CD4-positive, alpha-beta T cell treated with Interleukin-1 beta for 1 hour (primary cell): ENCODE results near the gene CLDN7.

Experiments used
- DNase-seq, 2 donors: peaks; one replicate each; pipeline ENCODE4 v3.0.0-alpha.2; 2020 to 2022

The CLDN7 gene

DNA sequence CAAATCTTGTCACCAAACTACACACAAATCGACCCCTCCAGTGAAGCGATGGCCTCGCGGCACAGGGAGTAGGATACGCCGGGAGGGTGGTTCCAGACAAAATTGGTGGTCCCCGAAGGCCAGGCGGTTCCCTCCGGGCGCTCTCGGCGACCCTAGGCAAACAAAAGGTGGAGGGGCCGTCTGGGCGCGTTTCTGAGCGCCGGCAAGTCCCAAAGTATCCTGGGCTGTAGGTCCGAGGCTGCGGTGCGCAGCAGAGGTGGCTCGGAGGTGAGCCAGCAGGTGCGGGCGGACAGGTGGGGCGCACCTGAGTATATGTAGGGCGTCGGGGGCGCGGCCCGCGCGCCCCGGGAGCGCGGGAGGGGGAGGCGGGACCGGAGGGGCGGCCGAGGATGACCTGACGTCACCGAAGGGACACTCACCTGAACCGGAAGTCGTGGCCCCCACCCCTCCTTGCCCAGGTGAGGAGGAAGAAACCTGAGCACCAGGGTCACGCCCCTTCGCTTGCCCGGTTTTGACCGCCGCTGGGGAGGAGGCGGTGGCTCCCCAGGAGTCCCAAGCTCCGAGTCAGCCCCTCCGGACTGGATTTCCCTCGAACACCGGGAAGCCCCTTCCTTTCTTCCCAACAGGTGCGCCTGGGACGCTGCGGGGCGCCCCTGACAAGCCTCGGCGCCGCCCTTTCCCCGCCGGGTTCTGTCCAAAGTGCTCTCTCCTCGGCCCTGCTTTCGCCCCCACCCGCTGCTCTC lies at the start of gene CLDN7:
Gene CLDN7 (minus strand): TSS at position 287 of the 743 bp plus-strand sequence. CDS start 435 bp downstream, outside the sequence.
- DNase-seq = no peak

DNA sequence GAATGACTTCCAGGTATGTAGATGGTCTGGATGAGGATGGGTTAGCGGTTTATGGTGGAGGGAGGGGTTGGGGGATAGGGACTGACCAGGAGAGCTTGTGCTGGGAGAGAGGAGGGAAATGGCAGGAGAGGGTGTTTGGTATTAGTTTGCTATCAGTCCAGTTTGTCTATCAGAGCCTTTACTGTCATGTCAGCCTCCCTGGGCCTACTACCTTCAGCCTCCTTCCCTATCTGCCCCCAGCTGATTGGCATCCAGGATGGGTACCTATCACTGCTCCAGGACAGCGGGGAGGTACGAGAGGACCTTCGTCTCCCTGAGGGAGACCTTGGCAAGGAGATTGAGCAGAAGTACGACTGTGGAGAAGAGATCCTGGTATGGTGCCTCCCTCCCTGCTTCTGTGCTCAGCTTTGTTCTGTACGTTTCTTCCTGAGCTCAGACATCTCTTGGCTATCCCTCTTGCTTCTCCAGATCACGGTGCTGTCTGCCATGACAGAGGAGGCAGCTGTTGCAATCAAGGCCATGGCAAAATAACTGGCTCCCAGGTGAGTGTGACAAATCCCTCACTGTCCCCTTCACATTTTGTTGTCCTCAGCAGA lies 48.9 kb upstream of the CLDN7 start:
- no peak for DNase-seq

DNA sequence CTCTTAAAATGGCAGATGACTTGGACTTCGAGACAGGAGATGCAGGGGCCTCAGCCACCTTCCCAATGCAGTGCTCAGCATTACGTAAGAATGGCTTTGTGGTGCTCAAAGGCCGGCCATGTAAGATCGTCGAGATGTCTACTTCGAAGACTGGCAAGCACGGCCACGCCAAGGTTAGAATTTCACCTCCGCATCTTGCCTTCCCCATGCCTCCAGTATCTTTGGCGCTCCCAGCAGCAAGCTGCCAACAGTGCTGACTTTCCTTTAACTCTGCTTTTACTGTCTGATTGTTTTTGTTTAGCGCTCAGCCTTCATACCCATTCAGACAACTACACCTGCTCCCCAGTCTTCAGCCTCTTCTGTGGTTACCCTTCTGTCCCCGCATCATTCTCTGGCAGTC lies 47.4 kb upstream of the CLDN7 start:
- DNase-seq = no peak

DNA sequence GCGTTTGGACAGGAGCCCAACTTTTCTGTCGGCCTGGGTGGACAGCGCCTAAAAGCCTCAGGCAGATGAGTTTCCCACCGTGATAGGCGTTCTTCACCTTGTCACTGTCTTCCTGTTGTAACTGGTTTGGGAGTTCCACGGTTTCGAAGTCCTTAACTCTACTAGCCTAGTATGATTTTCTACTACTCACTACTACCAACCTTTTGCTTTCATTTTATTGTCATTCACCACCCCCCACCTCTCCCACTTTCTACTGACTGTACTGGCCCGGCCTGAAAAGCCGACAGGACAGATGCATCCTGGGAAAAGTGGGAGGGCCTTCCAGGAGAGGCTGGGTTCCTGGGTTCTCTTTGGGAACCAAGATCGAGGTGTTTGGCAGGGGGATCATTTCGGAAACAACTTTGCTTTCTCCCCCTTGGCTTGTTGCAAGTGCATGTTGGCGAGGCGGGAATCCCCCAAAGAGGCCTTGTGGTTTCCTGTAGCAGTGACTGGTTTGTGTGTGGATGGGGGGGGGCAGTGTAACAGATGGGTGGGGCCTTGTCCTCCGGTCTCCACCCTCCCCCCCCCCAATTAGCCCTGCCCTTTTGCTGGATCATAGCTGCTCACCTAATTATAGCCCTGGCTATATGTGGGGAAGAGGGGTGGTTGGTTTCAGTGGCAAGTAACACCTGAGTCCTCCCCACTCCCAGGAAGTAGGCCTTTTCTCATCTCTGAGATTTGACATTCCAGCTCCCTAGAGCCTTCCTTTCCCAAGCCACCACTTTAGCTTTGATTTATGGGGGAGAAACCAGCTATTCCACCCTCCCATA lies 46.6 kb upstream of the CLDN7 start:
- peak; percentile 94 for DNase-seq

- peak; percentile 61 to 64 for DNase-seq
Measured at GRCh38 chr17:7307686-7308624, 45.7 kb upstream of the CLDN7 start.

DNA sequence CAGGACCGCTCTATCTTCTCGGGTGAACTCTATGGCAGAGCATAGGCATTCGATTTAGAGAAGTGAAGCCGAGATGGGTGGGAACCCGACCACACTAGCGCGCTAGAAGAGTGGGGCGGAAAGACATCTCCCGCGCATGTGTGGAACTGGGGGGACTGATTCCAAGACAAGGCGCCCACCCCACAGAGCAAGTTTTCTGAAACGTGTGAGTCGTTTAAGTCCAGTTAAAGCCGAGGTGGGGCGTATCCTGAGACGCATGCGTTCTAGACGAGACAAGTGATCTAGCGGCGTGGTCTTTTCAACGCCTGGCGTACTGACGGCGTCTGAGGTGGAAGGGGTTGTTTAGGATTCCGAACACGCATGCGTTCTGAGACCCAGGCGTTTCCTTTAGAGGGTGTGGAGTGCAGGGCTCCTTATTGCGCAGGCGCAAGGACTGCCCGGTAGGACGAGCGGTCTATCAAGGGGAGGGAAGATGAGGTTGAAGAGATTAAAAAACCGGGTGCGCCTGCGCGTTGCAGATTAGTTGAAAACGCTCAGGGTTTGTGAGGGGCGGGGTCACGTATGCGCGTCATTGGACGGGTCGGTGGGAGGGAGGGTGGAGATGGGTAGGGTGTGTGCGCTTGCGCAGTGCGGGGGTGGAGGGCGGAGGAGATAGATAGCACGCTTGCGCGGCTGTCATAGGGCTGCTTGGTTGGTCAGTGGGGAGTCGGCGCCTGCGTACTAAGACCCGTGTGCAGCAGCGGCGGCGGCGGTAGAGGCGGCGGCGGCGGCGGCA lies 44.8 kb upstream of the CLDN7 start, which contains the start of gene EIF5A:
Gene EIF5A (plus strand): TSS at position 718 of the 775 bp plus-strand sequence. CDS start 2,008 bp downstream, outside the sequence.
- DNase-seq = peak; percentile 100

DNA sequence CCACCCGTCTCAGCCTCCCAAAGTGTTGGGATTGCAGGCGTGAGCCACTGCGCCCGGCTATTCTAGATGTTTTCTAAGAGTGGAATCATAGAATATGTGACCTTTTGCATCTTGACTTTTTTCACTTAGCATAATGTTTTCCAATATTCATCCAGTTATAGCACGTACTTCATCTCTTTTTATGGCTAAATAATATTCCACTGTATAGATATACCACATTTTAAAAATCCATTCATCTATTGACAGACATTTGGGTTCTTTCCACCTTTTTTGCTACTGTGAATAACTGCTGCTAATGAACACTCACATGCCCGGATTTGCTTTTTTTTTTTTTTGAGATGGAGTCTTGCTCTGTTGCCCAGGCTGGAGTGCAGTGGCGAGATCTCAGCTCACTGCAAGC lies 41.9 kb upstream of the CLDN7 start:
- DNase-seq = no peak

DNA sequence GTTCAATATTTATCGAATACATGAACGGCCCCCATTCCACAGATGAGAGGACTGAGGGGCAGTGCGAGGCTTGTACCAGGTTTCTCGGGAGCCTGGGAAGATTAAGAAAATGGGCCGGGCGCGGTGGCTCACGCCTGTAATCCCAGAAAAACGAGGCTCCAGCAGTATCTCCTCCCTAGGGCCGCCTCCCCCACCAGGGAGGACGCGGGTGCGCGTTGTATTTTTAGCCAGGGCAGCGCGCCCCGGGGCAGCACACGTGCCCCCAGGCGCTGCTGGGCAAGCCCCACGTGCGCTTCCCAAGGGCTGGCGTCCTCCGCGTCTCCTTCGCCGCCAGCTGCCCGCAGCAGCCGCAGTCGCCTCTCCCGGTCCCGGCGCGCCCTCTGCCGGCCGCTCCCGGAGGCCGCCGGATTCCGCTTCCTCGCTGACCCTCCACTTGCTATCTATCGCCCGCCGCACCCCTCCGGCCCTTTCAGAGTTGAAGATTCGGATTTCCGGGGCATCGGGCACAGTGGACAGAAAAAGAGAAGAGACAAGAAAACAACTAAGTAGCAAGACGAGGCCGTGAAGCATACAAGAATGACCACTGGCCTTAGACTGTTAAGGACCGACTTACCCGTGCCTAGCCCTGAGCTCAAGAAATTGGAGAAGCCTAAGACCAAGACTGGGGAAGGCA lies 34.0 kb upstream of the CLDN7 start:
- peak; percentile 73 to 77 for DNase-seq

GRCh38 chr17:7295230-7296180 lies 33.2 kb upstream of the CLDN7 start:
- DNase-seq = no peak

- peak; percentile 84 to 86 for DNase-seq
Measured at GRCh38 chr17:7294614-7295153, 32.4 kb upstream of the CLDN7 start, which contains the start of gene YBX2. TSS of gene YBX2 (minus strand) at chr17:7294639. CDS start at chr17:7294500, 139 bp downstream.

DNA sequence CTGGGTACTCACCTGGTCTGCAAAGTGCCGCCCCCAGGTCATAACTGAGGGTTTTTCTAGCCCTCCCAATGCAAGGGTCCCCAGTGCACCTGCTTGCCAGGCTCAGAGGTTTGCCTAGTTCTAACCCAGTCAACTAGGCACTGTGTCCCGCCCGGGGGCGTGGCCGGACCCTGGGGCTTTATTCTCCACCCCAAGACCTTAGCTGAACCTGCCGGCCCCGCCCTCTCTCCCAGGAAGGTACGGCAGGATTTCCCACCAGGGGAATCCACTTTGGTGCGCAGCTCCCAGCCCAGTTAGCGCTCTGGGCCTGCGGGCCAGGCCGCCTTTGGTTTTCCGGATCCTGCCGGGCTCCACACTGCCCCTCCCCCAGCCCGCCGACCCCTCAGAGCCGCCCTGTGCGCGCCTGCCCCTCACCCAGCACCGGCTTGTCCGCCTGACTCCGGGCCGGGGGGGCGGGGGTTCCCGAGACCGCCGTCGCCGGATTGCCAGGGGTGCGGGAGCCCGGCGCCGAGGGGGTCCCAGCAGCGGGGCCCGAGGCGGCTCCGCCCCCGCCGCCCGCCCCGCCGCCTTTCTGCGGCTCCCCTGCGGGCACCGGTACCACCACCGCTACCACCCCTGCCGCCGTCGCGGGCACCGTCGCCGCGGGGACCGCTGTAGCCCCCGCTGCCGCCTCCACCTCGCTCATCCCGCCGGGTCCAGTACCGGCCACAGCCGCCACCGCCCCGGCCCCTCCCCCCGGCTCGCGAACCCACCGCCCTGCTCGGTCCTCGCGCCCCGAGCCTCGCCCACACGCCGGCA lies 31.7 kb upstream of the CLDN7 start:
- no peak for DNase-seq

GRCh38 chr17:7293159-7293558 lies 30.9 kb upstream of the CLDN7 start:
- DNase-seq = no peak

DNA sequence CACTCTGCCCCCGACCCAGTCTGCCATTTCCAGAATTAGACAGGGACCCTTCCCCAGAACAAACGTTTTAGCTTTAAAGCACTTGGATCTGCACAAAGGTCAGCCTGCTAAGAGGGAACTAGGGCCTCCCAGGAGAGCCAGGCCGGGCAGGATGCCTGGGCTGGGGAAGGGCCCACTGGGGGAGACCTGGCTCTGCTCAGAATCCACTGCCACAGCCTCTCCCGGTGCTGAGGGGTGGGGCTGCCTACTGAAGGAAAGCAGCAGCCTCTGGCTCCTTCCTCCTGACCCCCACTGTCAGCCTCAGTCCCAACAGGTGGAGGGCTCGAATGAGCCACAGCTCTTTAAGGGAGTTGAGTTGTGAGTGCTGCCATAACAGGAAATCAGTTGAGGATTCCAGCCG lies 30.5 kb upstream of the CLDN7 start:
- DNase-seq = no peak

DNA sequence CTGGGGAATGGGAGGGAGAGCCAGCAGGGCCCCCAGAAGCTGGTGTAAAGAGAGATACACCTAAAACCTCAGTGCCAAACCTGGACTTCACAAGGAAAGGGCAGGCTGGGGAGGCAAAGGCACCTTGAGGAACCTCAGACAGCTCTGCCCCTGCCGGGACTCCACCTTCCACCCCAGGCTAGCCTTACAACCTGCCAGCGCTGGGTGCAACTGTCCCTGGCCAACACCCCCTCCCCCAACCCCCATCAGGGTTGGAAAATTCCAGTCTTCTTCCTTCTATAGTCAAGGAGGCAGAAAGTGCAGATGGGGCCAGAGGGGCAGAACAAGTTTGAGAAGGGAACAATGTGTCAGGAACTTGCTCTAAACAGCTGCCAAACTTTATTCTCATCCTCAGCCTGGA lies 29.9 kb upstream of the CLDN7 start:
- no peak for DNase-seq

DNA sequence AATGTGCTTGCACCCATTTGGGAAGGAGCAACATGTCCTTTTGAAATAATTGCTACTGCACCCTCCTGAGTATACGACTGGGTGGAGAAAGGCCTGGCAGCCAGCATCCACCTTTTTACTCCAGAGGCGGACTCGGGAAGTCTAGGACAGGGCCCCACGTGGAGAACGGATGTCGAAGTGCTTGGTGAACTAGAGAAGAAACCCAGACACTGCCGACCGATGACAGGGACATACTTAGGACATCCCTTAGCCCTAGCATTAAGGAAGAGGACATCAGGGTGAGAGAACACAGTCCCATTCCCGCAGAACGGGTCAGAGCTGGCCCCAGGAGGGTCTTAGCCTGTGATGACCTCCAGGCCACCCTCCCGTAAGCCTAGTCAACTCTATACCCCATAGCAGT lies 28.4 kb upstream of the CLDN7 start:
- no peak for DNase-seq

- DNase-seq = no peak
Measured at GRCh38 chr17:7290166-7290565, 27.9 kb upstream of the CLDN7 start.

GRCh38 chr17:7289256-7290032 lies 27.2 kb upstream of the CLDN7 start:
- DNase-seq = no peak

DNA sequence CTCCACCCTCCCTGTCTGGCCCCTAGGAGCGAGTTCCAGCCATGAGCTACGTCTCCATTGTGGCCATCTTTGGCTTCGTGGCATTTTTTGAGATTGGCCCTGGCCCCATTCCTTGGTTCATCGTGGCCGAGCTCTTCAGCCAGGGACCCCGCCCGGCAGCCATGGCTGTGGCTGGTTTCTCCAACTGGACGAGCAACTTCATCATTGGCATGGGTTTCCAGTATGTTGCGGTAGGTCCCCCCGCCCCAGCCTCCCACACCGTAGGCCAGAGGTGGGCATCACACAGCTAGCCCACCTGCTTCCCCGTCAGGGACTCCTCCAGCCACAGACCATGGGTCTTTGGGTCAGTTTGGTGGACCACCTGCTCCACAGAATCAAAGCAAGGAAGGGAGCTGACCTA lies 23.4 kb upstream of the CLDN7 start:
- DNase-seq = no peak
